OCI-LY7 (cell line): ENCODE data around the gene CRMP1. TPM values are rescaled to one million over a fixed set of nuclear protein-coding genes. Genes with fewer than 3 reads are reported as not detected.

ENCODE experiments used
- BruUV-seq: library from RNA; stranded (reverse); fragments of 400-500 nt; replicated peaks from 2 replicates; lab custom pipeline; 2021; lab: Mats Ljungman, UMichigan
- CTCF ChIA-PET: fragments of 300-600 bp; sonication (Branson Sonifier 250); formaldehyde crosslinking; loops from one replicate; lab custom pipeline; 2022; ENCODE audit warnings: antibody characterized with exemption; ENCODE audit not compliant: unreplicated experiment; lab: Charles Lee
- POLR2A ChIA-PET: fragments of 300-600 bp; sonication (Branson Sonifier 250); formaldehyde crosslinking; loops from one replicate; lab custom pipeline; 2022; ENCODE audit warnings: antibody characterized with exemption; lab: Charles Lee
- DNase-seq: peaks from one replicate; pipeline ENCODE4 v3.0.0-alpha.2; 2015; ENCODE audit warnings: low spot score
- H2AFZ ChIP-seq: fragments of 200-600 bp; sonication (generic), shearing (Covaris generic); 2 replicates; pipeline ENCODE4 v1.6.1; 2014; ENCODE audit warnings: mild to moderate bottlenecking, antibody characterized with exemption, low read length, moderate library complexity
- H3K27ac ChIP-seq: fragments of 200-600 bp; sonication (generic); 2 replicates; pipeline ENCODE4 v1.5.1; 2014; ENCODE audit warnings: mixed run types, low read depth, mild to moderate bottlenecking, moderate library complexity, low read length, inconsistent platforms; ENCODE audit not compliant: poor library complexity, severe bottlenecking
- H3K36me3 ChIP-seq: fragments of 200-600 bp; sonication (generic); 2 replicates; pipeline ENCODE4 v1.6.1; 2014; ENCODE audit warnings: mild to moderate bottlenecking, antibody characterized with exemption, low read length, moderate library complexity, mixed read lengths; ENCODE audit not compliant: insufficient read depth
- H3K4me1 ChIP-seq: fragments of 200-600 bp; sonication (generic); 2 replicates; pipeline ENCODE4 v1.5.1; 2014; ENCODE audit warnings: mild to moderate bottlenecking, low read length; ENCODE audit not compliant: insufficient read depth, poor library complexity, severe bottlenecking
- H3K4me2 ChIP-seq: fragments of 200-600 bp; sonication (generic); 2 replicates; pipeline ENCODE4 v1.6.1; 2014; ENCODE audit warnings: mild to moderate bottlenecking, low read length
- H3K4me3 ChIP-seq: fragments of 200-600 bp; sonication (generic); 2 replicates; pipeline ENCODE4 v1.5.1; 2014; ENCODE audit warnings: mild to moderate bottlenecking, low read depth, low read length; ENCODE audit not compliant: poor library complexity, severe bottlenecking
- H3K79me2 ChIP-seq: fragments of 200-600 bp; sonication (generic); 2 replicates; pipeline ENCODE4 v1.6.1; 2016; ENCODE audit warnings: low read depth, mild to moderate bottlenecking, low read length, moderate library complexity, mixed read lengths; ENCODE audit not compliant: insufficient read depth
- H3K9me2 ChIP-seq: fragments of 200-600 bp; sonication (generic); 2 replicates; pipeline ENCODE4 v1.6.1; 2016; ENCODE audit warnings: mild to moderate bottlenecking, low read length, mixed read lengths; ENCODE audit not compliant: insufficient read depth
- H3K9me3 ChIP-seq: fragments of 200-600 bp; sonication (generic); 2 replicates; pipeline ENCODE4 v1.6.1; 2014; ENCODE audit warnings: mild to moderate bottlenecking, mixed run types, low read length, mixed read lengths
- H4K20me1 ChIP-seq: fragments of 200-600 bp; sonication (generic); 2 replicates; pipeline ENCODE4 v1.6.1; 2014; ENCODE audit warnings: mild to moderate bottlenecking, antibody characterized with exemption, low read length, moderate library complexity, mixed read lengths; ENCODE audit not compliant: insufficient read depth
- CTCF ChIP-seq: fragments of 200-600 bp; sonication (generic); conservative IDR thresholded peaks from 2 replicates; pipeline ENCODE4 v1.5.1; 2014; ENCODE audit warnings: mild to moderate bottlenecking, antibody characterized with exemption, low read length, moderate library complexity, mixed read lengths
- EZH2phosphoT487 ChIP-seq: fragments of 200-600 bp; sonication (generic); IDR thresholded peaks from 2 replicates; pipeline ENCODE4 v1.6.1; 2018; ENCODE audit warnings: low read depth, borderline replicate concordance, mild to moderate bottlenecking, mixed run types, antibody characterized with exemption, low read length, moderate library complexity, mixed read lengths
- intact Hi-C: fragments of 100-400 bp; cut with micrococcal nuclease; formaldehyde crosslinking; loops from one replicate; pipeline ENCODE4 v1.10.0; 2022; ENCODE audit not compliant: unreplicated experiment
- total RNA-seq, 2 experiments: library from RNA; depleted of rRNA in 1 of 2; stranded (reverse); fragments of >200 nt in 1 of 2; shearing (Covaris generic) in 1 of 2; gene quantifications; 2 replicates each; pipeline ENCODE4 v1.2.3, GENCODE V29; 2014 to 2022

Gene CRMP1
- total RNA-seq, 2 experiments from 2014 or later, result not detected

GRCh38 chr4:5912614-5913019 is 19.7 kb upstream of the CRMP1 start:
- POLR2A ChIA-PET, result no interaction called here
- H3K79me2 ChIP-seq, result no peaks in the 10 kb centered on the region
- no peak overlapping the region for H3K4me3 ChIP-seq
- CTCF ChIA-PET, result no interaction called here
- intact Hi-C loops, result no loop called here
- no peak overlapping the region for H2AFZ ChIP-seq
- BruUV-seq, result no TSS peak
- H3K36me3 ChIP-seq, result no peaks in the 10 kb centered on the region
- TF ChIP-seq CTCF, result no peak
- no peak for TF ChIP-seq EZH2phosphoT487
- H3K4me2 ChIP-seq, result no peak overlapping the region
- no peak overlapping the region for H3K27ac ChIP-seq
- H3K9me3 ChIP-seq, result no peaks in the 10 kb centered on the region
- no peaks in the 10 kb centered on the region for H4K20me1 ChIP-seq
- H3K4me1 ChIP-seq, result no peaks in the 10 kb centered on the region
- DNase-seq, result no peak
- no peaks in the 10 kb centered on the region for H3K9me2 ChIP-seq

- Histone ChIP-seq H3K27ac (no peak overlapping the region), H4K20me1 (no peaks in the 10 kb centered on the region), H3K79me2 (no peaks in the 10 kb centered on the region), H3K9me3 (no peaks in the 10 kb centered on the region), H3K36me3 (no peaks in the 10 kb centered on the region), H3K9me2 (no peaks in the 10 kb centered on the region), H3K4me1 (no peaks in the 10 kb centered on the region), H3K4me3 (no peak overlapping the region), H3K4me2 (no peak overlapping the region), H2AFZ (no peak overlapping the region)
- no peak for DNase-seq
- intact Hi-C loops, result no loop called here
- no TSS peak for BruUV-seq
- ChIA-PET POLR2A (no interaction called here), CTCF (no interaction called here)
- TF ChIP-seq CTCF, result no peak
- no peak for TF ChIP-seq EZH2phosphoT487
These were observed 16.1 kb upstream of the CRMP1 start for GRCh38 chr4:5908876-5909427.

- BruUV-seq, result no TSS peak
- Histone ChIP-seq H3K9me2 (no peaks in the 10 kb centered on the region), H3K4me1 (no peaks in the 10 kb centered on the region), H3K4me2 (no peak overlapping the region), H3K79me2 (no peaks in the 10 kb centered on the region), H3K36me3 (no peaks in the 10 kb centered on the region), H3K4me3 (no peak overlapping the region), H2AFZ (no peak overlapping the region), H3K9me3 (no peaks in the 10 kb centered on the region), H3K27ac (no peak overlapping the region), H4K20me1 (no peaks in the 10 kb centered on the region)
- no peak for DNase-seq
- TF ChIP-seq CTCF, result no peak
- no peak for TF ChIP-seq EZH2phosphoT487
- POLR2A ChIA-PET, result no interaction called here
- CTCF ChIA-PET, result no interaction called here
- intact Hi-C loops, result no loop called here
These were observed 13.3 kb upstream of the CRMP1 start for GRCh38 chr4:5906191-5906590.
